Activated CD4-positive, alpha-beta T cell treated with anti-CD3 and anti-CD28 coated beads, Interleukin-10, Interleukin-2, amounts not matched to agents 100 ng/mL and 50 ng/mL, durations not matched to agents 16 hours and 8 hours (primary cell): ENCODE results near the gene AP1S2.
A peak's percentile ranks its signal among the peaks of the same experiment; 100 is the strongest.

Experiments
- DNase-seq: peaks from one replicate; pipeline ENCODE4 v3.0.0-alpha.2; 2020

The AP1S2 gene

DNA sequence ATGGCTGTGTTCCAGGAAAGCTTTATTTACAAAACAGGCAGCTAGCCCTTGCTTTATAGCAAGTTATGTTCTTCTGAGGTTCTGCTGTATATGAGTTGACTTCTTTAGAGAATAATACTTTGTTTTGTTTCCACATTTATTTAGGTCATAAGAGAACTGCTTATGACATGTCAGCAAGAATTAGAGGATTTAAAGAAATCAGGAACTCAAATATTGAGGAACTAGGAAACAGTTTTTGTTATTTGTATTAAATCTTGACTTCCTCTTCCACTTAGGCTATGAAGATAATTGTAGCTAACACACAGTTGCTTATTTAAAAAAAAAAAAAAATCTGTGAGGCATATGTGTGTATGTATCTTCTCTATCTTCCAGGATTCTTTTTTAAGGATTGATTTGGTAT is 50.0 kb downstream of the AP1S2 start:
- DNase-seq: no peak

DNA sequence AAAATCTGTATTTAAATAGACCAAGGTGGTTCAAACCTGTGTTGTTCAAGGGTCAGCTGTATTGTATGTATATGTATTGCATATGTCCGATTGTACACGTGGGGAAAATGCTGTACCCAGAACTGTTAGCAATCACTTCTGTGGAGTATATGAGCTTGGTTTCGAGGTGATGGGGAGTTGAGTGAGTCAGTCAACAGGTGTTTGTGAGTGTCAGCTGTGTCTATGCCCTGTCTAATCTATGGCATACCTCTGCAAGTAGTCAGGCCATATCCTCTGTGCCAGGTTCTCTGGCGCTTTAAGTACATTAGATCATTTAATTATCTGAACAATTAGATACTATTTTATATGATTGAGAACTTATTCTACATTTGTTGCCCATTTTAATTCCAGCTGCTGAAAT is 56.9 kb downstream of the AP1S2 start:
- no peak for DNase-seq

DNA sequence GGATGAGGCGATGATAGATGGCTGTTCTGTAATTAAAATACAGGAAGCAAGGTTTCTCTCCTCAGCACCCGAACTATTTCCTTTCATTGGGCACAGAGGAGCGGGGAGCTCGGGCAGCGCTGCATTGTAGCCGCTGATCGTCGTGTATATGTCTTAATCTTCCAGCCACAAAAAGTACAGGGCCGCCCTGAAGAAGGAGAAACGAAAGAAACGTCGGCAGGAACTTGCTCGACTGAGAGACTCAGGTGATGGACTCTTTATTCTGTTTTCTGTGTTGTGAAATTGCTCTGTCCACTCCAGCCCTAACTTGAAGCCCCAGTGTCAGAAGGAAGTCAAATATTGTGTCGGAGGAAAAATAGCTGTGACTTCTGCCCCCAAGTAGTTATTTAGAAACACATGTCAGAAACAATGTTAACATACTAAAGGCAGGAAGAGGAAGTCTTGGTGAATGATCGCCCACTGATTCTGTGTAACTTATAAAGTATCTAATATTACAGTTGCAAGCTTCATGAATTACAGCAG is 63.8 kb downstream of the AP1S2 start:
- no peak for DNase-seq

DNA sequence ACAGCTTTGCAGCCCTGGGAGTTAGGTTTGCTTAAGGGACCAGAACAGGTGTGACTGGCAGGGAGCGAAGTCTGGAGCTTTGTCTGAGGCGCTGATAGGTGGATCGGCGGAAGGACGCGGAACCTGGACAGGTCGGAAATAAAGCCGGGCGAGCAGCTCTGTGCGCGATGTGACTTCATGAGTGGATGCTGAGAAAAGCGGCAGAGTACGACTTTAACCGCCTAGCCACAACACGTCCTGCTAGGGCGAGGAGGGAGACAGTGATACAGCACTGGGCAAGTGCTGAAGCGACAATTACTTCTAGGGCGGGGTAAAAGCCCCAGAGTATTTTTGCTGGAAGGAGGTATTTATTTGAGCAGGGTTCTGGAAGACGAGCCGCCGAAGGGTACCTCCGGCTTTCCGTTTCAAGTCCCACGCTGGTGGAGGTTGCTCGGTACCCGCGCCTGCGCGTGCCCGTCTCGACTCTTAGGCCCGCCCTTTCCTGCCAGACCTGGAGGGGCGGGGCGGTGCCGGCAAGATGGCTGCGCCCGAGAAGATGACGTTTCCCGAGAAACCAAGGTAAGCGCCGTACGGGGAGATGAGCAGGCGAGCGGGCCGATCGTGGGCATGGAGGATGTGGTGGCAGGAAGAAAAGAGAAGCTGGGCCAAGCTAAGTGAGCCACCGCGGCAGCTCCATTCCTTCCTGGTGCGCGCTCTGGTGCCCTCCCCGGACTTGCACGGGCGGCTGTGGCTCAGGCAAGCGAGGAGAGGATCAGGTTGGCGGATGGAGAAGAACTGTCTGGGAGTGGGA is 64.4 kb downstream of the AP1S2 start, which contains the start of gene ZRSR2:
TSS of gene ZRSR2 (plus strand) at position 506 of the 790 bp plus-strand sequence. CDS start at position 518, 12 bp downstream.
- DNase-seq: peak; percentile 97

DNA sequence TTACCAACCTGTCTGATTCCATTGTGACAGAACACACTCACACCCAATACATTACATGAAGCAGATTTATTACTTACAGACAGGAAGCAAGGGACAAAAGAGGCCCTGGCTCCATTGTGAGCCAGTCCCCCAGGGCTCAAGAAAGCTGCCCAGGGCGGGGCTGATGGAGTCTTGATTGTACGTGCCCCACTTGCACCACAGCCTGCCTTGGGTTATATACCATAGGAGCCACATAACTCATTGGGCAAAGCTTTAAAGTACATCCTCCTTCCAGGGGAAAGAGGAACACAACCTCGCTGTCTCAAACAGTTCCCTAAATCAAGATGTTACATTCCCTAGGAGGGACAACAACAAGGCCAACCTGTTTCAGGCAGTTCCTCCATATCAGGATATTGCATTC is 67.7 kb downstream of the AP1S2 start:
- no peak for DNase-seq

DNA sequence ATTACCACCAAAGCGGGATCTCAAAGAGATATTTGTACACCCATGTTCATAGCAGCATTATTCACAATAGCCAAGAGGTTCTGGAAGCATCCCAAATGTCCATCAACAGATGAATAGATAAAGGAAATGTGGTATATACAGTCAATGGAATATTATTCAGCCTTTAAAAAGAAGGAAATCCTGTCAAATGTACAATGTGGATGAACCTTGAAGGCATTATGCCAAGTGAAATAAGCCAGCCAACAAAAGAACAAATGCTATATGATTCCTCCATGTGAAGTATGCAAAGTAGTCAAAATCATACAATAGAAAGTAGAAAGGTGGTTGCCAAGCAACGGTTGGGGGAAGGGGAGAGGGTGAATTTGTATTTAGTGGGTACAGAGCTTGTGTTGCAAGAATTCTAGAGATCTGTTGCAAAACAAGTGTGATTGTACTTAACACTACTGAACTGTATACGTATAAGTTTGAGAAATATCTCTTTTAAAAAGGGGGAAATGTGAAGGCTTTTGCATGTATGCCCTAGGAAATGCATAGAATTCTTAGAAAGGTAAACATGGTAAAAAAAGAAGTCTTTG is 69.3 kb downstream of the AP1S2 start:
- DNase-seq: no peak

DNA sequence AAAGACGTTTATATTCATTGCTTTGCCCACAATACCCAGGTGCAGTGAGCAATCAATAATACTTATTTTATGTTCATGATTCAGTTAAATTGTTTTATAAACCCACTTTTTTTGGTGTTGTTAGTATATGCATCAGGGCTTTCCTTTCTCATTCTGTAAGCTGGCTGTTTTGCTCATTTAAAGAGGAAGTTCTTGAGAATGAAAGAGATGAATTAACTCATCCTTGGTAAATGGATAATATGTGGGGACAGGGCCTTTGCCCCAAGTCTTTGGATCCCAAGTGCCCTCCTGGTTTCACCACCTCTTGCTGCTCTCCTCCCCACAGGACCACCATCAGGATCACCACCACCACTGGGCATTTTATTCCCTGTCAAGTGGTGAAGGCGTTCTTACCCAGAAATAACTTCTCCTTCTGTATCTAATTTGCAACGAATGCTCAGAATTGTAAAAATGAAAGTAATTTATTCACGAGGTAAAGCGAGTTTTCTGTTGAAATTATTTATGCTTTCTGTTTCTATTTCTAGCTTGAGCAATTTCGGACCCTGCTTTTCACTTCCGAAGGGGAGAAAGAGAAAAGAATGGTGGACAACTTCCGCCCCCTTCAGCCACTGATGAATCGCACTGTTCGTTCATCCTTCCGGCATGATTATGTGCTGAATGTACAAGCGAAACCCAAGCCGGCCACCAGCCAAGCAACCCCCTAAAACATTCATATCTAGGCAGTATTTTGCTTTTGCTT is 72.5 kb downstream of the AP1S2 start:
- peak; percentile 65 for DNase-seq
